Psoas muscle (tissue), 8 donors: ENCODE measurements around the gene C6orf62. TPM values are rescaled to one million over a fixed set of nuclear protein-coding genes. Genes with fewer than 3 reads are reported as not detected.

Experiments
- ATAC-seq, 4 donors: fragments of 200-7000 bp; cut with Tn5 transposase; one replicate each; pipeline ENCODE4 v1.9.1; 2020; ENCODE audit warnings: moderate library complexity in 3 of 4, mild to moderate bottlenecking in 2 of 4
- DNase-seq, 2 donors: peaks; one replicate each; pipeline ENCODE4 v3.0.0-alpha.2; 2020
- H3K27ac ChIP-seq: fragments of 200-600 bp; one replicate; pipeline ENCODE4 v1.8.0; 2022
- H3K27me3 ChIP-seq, 3 donors: fragments of 200-600 bp in 1 of 3; one replicate each; pipeline versions ENCODE4 v1.6.1 to v1.8.0; 2013 to 2022; ENCODE audit warnings: low read length in 2 of 3, mild to moderate bottlenecking in 2 of 3, moderate library complexity in 1 of 3; ENCODE audit not compliant: insufficient read depth in 3 of 3
- H3K36me3 ChIP-seq, 2 donors: fragments of 200-600 bp in 1 of 2; one replicate each; pipeline versions ENCODE4 v1.6.1 to v1.8.0; 2013 to 2022; ENCODE audit warnings: low read depth in 1 of 2, mild to moderate bottlenecking in 1 of 2, moderate library complexity in 1 of 2; ENCODE audit not compliant: insufficient read depth in 1 of 2
- H3K4me1 ChIP-seq: fragments of 200-600 bp; one replicate; pipeline ENCODE4 v1.8.0; 2022
- H3K4me3 ChIP-seq: fragments of 200-600 bp; one replicate; pipeline ENCODE4 v1.8.0; 2022; ENCODE audit warnings: mild to moderate bottlenecking
- H3K9me3 ChIP-seq: fragments of 200-600 bp; one replicate; pipeline ENCODE4 v1.8.0; 2022
- CTCF ChIP-seq: fragments of 200-600 bp; IDR thresholded peaks from one replicate; pipeline ENCODE4 v1.8.0; 2022; ENCODE audit warnings: antibody characterized with exemption
- WGBS, 3 donors: extraction: QIAGEN DNeasy Blood & Tissue Kit; methylation state at CpG; one replicate each; pipeline versions ENCODE4 v1.1.6 to v1.1.7; 2013; 5-methylcytosine and 5-hydroxymethylcytosine counted together
- intact Hi-C, 2 donors: fragments of 100-400 bp; cut with DNase I; formaldehyde crosslinking; loops; one replicate each; pipeline versions ENCODE4 v1.11.0 to v1.14.2; 2022
- polyA plus RNA-seq, 3 donors: library from polyadenylated mRNA; stranded (reverse); fragments of 200-250 nt; gene quantifications; one replicate each; pipeline ENCODE4 v1.2.3, GENCODE V29; 2013
- total RNA-seq, 4 donors: library from RNA; stranded (reverse); fragmentation: NEBNext Ultra II Directional in 2 of 4; extraction: Animal tissue kit (Norgen Biotek cat#: 25700) in 2 of 4; gene quantifications; one replicate each; pipeline versions ENCODE4 v1.2.1 to v1.2.4, GENCODE V29; 2021 to 2023
- donor health status: healthy with polysubstance abuse.
- donor health status: DM: no; HTN: no; CAD: no; lungs with moderate emphysema.
- donor health status: Bipolar disorder and iron deficiency.
- donor health status: healthy.
- donor health status: DM: yes; HTN: yes; CAD: no.
- donor health status: DM: no; HTN: no; CAD: no.
- donor health status: DM: no; HTN: no; CAD: no.
- donor health status: DM: yes; HTN: yes; CAD: no.

The C6orf62 gene
- total and polyA plus RNA-seq, 7 donors: 23.9 to 57.2 (median 45.7) TPM

DNA sequence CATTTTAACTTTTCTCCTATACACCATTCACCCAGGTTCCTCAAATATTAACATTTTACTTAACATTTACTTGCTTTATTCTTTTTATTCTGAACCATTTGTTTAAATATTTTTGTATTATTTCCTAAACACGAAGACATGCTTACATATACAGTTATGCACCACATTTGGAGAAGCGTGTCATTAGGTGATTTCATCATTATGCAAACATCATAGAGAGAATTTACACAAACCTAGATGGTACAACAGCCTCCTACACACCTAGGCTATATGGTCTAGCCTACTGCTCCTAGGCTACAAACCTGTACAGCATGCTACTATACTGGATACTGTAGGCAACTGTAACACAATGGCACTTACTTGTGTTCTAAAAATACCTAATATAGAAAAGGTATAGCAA lies 58.8 kb downstream of the C6orf62 start:
- Histone ChIP-seq H3K27me3 (no peaks in the 10 kb centered on the region), H3K4me1 (peaks cover 20% of the 10 kb centered on the region), H3K36me3 (peaks cover 0 to 60% of the 10 kb centered on the region in 2 donors), H3K27ac (peak overlapping the region; percentile 11), H3K4me3 (no peak overlapping the region), H3K9me3 (no peaks in the 10 kb centered on the region)
- DNase-seq (no peak), ATAC-seq (no peak)
- TF ChIP-seq CTCF: no peak
- intact Hi-C loops: no loop called here
- WGBS, 3 donors: 95 to 99% (median 98%) methylated on average over 2 of the region's 2 CpGs

GRCh38 chr6:24659561-24659960 lies 59.4 kb downstream of the C6orf62 start:
- DNase-seq (no peak), ATAC-seq (no peak)
- intact Hi-C loops: no loop called here
- Histone ChIP-seq H3K27ac (peak overlapping the region; percentile 11), H3K27me3 (no peaks in the 10 kb centered on the region), H3K4me3 (no peak overlapping the region), H3K36me3 (peaks cover 0 to 58% of the 10 kb centered on the region in 2 donors), H3K9me3 (no peaks in the 10 kb centered on the region), H3K4me1 (peaks cover 15% of the 10 kb centered on the region)
- WGBS, 3 donors: 73 to 82% (median 73%) methylated on average over 1 of the region's 1 CpG
- TF ChIP-seq CTCF: no peak

DNA sequence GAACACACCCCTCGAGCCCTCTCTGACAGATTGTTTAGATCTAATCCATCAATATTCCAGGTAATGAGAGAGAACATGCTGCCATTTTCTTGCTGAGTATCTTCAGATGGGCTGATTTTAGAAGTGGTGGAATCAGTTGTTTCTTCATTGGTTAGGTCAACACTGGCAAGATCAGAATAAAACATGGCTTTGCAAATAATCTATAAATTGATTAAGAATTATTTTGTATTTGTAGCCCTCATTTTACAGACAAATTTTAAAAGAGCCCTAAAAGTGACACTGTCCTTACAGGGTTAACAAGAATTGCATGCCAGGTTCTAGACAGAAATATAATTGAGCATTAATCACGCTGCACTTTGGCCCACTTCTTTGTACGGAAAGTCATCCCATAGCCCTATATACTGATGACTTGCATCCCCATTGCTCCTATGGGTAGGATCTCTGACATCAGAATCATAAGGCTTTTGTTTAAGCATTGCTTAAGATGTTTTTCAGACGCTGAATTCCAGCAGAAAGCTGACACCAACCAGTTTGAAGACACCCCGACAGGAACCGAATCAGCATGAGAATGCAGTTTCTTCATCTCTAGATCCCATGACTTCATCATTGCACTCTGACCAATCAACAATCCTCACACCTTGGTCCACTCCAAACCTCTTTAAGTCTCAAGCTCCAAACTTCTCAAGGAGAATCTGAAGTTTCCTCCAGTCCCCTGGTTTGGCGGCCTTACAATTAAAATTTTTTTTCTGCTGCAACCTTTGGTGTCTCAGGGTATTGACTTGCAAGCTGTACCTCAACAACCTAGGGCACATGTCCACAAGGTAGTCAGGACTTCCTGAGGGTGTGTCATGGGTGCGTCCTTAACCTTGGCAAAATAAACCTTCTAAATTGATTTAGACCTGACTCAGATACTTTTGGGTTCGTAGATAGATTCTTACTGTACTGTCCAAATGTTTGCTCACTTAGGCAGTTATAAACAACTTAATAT lies 60.1 kb downstream of the C6orf62 start:
- WGBS, 3 donors: 57 to 74% (median 59%) methylated on average over 9 of the region's 9 CpGs
- no peak for DNase-seq
- intact Hi-C loops: no loop called here
- Histone ChIP-seq H3K27ac (peak overlapping the region; percentile 11), H3K4me3 (no peak overlapping the region), H3K36me3 (peaks cover 0 to 59% of the 10 kb centered on the region in 2 donors), H3K27me3 (no peaks in the 10 kb centered on the region), H3K4me1 (peaks cover 9% of the 10 kb centered on the region), H3K9me3 (no peaks in the 10 kb centered on the region)
- TF ChIP-seq CTCF: no peak
- ATAC-seq: peak; percentile 37 to 65 (median 46)

DNA sequence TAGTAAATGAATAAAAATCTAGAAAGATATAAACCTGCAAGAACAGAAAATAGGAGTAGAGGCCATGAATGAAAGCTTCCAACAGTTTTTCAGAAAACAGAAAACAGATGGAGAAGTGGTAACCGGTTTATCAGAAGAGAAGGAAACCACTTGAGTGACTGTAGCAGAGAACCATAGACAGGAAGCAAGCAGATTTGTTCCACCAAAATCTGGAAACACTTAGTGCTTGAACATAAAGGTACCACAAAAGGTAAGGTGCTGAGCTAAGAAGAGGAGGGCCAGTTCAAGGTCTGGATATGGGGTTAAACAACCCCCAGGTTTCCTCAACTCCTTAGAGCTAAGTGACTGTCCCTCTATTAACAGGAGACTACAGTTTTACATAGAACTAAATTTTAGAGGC lies 63.7 kb downstream of the C6orf62 start:
- WGBS, 3 donors: 72 to 88% (median 86%) methylated on average over 1 of the region's 1 CpG

More for the DNA sequence above, 63.7 kb downstream of the C6orf62 start:
- H3K27me3 ChIP-seq: no peaks in the 10 kb centered on the region
- DNase-seq: no peak
- H3K4me3 ChIP-seq: no peak overlapping the region
- peaks cover 6% of the 10 kb centered on the region for H3K4me1 ChIP-seq
- no peaks in the 10 kb centered on the region for H3K9me3 ChIP-seq
- no peak overlapping the region for H3K27ac ChIP-seq
- no peak for ATAC-seq
- intact Hi-C loops: no loop called here
- peaks cover 4 to 71% of the 10 kb centered on the region in 2 donors for H3K36me3 ChIP-seq
- TF ChIP-seq CTCF: no peak

Other genes with a start within 250 kb of the C6orf62 start
- 1 to 10 TPM in 1 of 4 donors, under 1 TPM in 3; 0.38 to 1.1 (median 0.81) TPM for gene GPLD1, start 229.6 kb downstream of the C6orf62 start, total RNA-seq
- under 1 TPM; 0.25 to 0.30 (median 0.28) TPM for gene GPLD1, start 229.6 kb downstream of the C6orf62 start, polyA plus RNA-seq
- 10 to 100 TPM; 16.7 to 41.7 (median 34.6) TPM for gene ALDH5A1, start 224.2 kb downstream of the C6orf62 start, total RNA-seq
- gene ALDH5A1, start 224.2 kb downstream of the C6orf62 start, polyA plus RNA-seq: 10 to 100 TPM in 1 of 3 donors, 1 to 10 TPM in 2; 3.5 to 10.7 (median 8.6) TPM
- gene KIAA0319, start 73.0 kb downstream of the C6orf62 start, total RNA-seq: under 1 TPM in 3 of 4 donors, not detected in 1; 0.02 to 0.04 (median 0.04) TPM
- gene KIAA0319, start 73.0 kb downstream of the C6orf62 start, polyA plus RNA-seq: under 1 TPM in 2 of 3 donors, not detected in 1; 0.01 to 0.06 TPM
- gene TDP2, start 52.3 kb downstream of the C6orf62 start, total RNA-seq: 10 to 100 TPM; 16.3 to 22.1 (median 19.8) TPM
- 10 to 100 TPM; 19.0 to 56.7 (median 36.9) TPM for gene TDP2, start 52.3 kb downstream of the C6orf62 start, polyA plus RNA-seq
- 10 to 100 TPM; 36.3 to 50.7 (median 37.6) TPM for gene ACOT13, start 52.1 kb downstream of the C6orf62 start, total RNA-seq
- gene ACOT13, start 52.1 kb downstream of the C6orf62 start, polyA plus RNA-seq: 10 to 100 TPM; 25.2 to 44.6 (median 36.7) TPM
- gene GMNN, start 55.8 kb upstream of the C6orf62 start, total RNA-seq: 1 to 10 TPM; 3.5 to 4.2 (median 3.9) TPM
- gene GMNN, start 55.8 kb upstream of the C6orf62 start, polyA plus RNA-seq: 10 to 100 TPM in 2 of 3 donors, 1 to 10 TPM in 1; 7.8 to 12.2 (median 11.0) TPM
- not detected for gene ARMH2, start 79.8 kb upstream of the C6orf62 start, total RNA-seq
- gene ARMH2, start 79.8 kb upstream of the C6orf62 start, polyA plus RNA-seq: not detected
- 10 to 100 TPM in 1 of 4 donors, 1 to 10 TPM in 3; 4.1 to 13.2 (median 7.5) TPM for gene RIPOR2, start 216.8 kb upstream of the C6orf62 start, total RNA-seq
- gene RIPOR2, start 216.8 kb upstream of the C6orf62 start, polyA plus RNA-seq: 10 to 100 TPM in 1 of 3 donors, 1 to 10 TPM in 2; 1.3 to 12.9 (median 5.8) TPM